HepG2 (cell line): ENCODE results near the gene NAALADL1. TPM values are rescaled to one million over a fixed set of nuclear protein-coding genes. Genes with fewer than 3 reads are reported as not detected.

Source experiments
- ATF5 ChIP-seq: sonication (generic); formaldehyde crosslinking; IDR thresholded peaks from 2 replicates; pipeline ENCODE4 v1.4.0; 2020; ENCODE audit warnings: mild to moderate bottlenecking, low read depth, missing genetic modification reagents
- CREBL2 ChIP-seq: sonication (generic); formaldehyde crosslinking; IDR thresholded peaks from 2 replicates; pipeline ENCODE4 v1.8.1; 2023; ENCODE audit warnings: missing genetic modification reagents, mild to moderate bottlenecking, borderline replicate concordance
- DR1 ChIP-seq: sonication (generic); formaldehyde crosslinking; IDR thresholded peaks from 2 replicates; pipeline ENCODE4 v1.8.0; 2021; ENCODE audit warnings: mild to moderate bottlenecking, missing genetic modification reagents, inconsistent platforms
- FOXK1 ChIP-seq: sonication (generic); formaldehyde crosslinking; IDR thresholded peaks from 2 replicates; pipeline ENCODE4 v1.4.0; 2020; ENCODE audit warnings: low read depth, missing genetic modification reagents, borderline replicate concordance
- GMEB1 ChIP-seq: sonication (generic); formaldehyde crosslinking; IDR thresholded peaks from 2 replicates; pipeline ENCODE4 v1.5.1; 2020; ENCODE audit warnings: missing genetic modification reagents, mild to moderate bottlenecking, borderline replicate concordance
- HINFP ChIP-seq: sonication (generic); formaldehyde crosslinking; IDR thresholded peaks from 2 replicates; pipeline ENCODE4 v1.4.0; 2020; ENCODE audit warnings: low read depth, mild to moderate bottlenecking, missing genetic modification reagents
- HNRNPK ChIP-seq: fragments of 200-400 bp; formaldehyde crosslinking; IDR thresholded peaks from 2 replicates; pipeline ENCODE4 v1.6.1; 2018; ENCODE audit warnings: low read length, low read depth, moderate library complexity, mild to moderate bottlenecking; ENCODE audit not compliant: poor library complexity, severe bottlenecking
- KDM1A ChIP-seq: IDR thresholded peaks from 2 replicates; pipeline ENCODE4 v1.6.1; 2016; ENCODE audit warnings: missing compliant biosample characterization
- STAT6 ChIP-seq: sonication (generic); formaldehyde crosslinking; IDR thresholded peaks from 2 replicates; pipeline ENCODE4 v1.4.0; 2020; ENCODE audit warnings: missing genetic modification reagents, mild to moderate bottlenecking, borderline replicate concordance
- THAP8 ChIP-seq: sonication (generic); formaldehyde crosslinking; IDR thresholded peaks from 2 replicates; pipeline ENCODE4 v1.5.1; 2020; ENCODE audit warnings: missing genetic modification reagents, mild to moderate bottlenecking, borderline replicate concordance
- TMF1 ChIP-seq: sonication (generic); formaldehyde crosslinking; IDR thresholded peaks from 2 replicates; pipeline ENCODE4 v1.8.1; 2022; ENCODE audit warnings: low read depth, missing genetic modification reagents
- ZNF44 ChIP-seq: sonication (generic); formaldehyde crosslinking; IDR thresholded peaks from 2 replicates; pipeline ENCODE4 v1.5.1; 2020; ENCODE audit warnings: mild to moderate bottlenecking, missing genetic modification reagents
- ZNF513 ChIP-seq: sonication (generic); formaldehyde crosslinking; conservative IDR thresholded peaks from 2 replicates; pipeline ENCODE4 v1.5.0; 2020; ENCODE audit warnings: missing genetic modification reagents
- ZNF530 ChIP-seq: sonication (generic); formaldehyde crosslinking; IDR thresholded peaks from 2 replicates; pipeline ENCODE4 v1.5.0; 2020; ENCODE audit warnings: low read depth, mild to moderate bottlenecking, missing genetic modification reagents
- ZNF589 ChIP-seq: sonication (generic); formaldehyde crosslinking; conservative IDR thresholded peaks from 2 replicates; pipeline ENCODE4 v1.8.0; 2022; ENCODE audit warnings: mild to moderate bottlenecking, moderate library complexity, missing genetic modification reagents
- ZNF670 ChIP-seq: sonication (generic); formaldehyde crosslinking; IDR thresholded peaks from 2 replicates; pipeline ENCODE4 v1.8.0; 2022; ENCODE audit warnings: mild to moderate bottlenecking, missing genetic modification reagents, borderline replicate concordance
- ZNF749 ChIP-seq: sonication (generic); formaldehyde crosslinking; IDR thresholded peaks from 2 replicates; pipeline ENCODE4 v1.8.0; 2022; ENCODE audit warnings: mild to moderate bottlenecking, missing genetic modification reagents, moderate library complexity, borderline replicate concordance
- ZSCAN25 ChIP-seq: sonication (generic); formaldehyde crosslinking; IDR thresholded peaks from 2 replicates; pipeline ENCODE4 v1.8.0; 2022; ENCODE audit warnings: mild to moderate bottlenecking, missing genetic modification reagents
- polyA plus RNA-seq, 8 experiments: library from polyadenylated mRNA; depleted of rRNA in 3 of 8; stranded (reverse) in 7 of 8; unstranded in 1 of 8; fragments of >200 nt; fragmentation: Illumina TruSeq in 4 of 8; extraction: Trizol in 4 of 8; gene quantifications; 2 replicates each; pipeline versions ENCODE4 v1.2.1 to v1.2.3, GENCODE V29; 2011 to 2016; ENCODE audit warnings: low read depth in 4 of 8, missing spikeins in 1 of 8, mixed read lengths in 1 of 8; ENCODE audit not compliant: insufficient read depth in 1 of 8
- total RNA-seq, 5 experiments: library from RNA; depleted of rRNA; stranded (reverse); fragments of >200 nt; fragmentation: Illumina TruSeq; extraction: Trizol; gene quantifications; 2 replicates each; pipeline ENCODE4 v1.2.3, GENCODE V29; 2016; ENCODE audit warnings: low read depth in 1 of 5

Gene NAALADL1
- total and polyA plus RNA-seq, 2 of the 13 experiments (the other 11 are each of a cell fraction or from before 2014, with no cell fraction given): 9.3 to 33.9 TPM

GRCh38 chr11:65013888-65014725 lies 44.2 kb downstream of the NAALADL1 start, which contains the start of gene ARL2 (continued):
- no peak for TF ChIP-seq ZNF513
- peak; percentile 69 for TF ChIP-seq GMEB1 (CRISPR knock-in tag)
- TF ChIP-seq HNRNPK: no peak
- TF ChIP-seq CREBL2 (CRISPR knock-in tag): no peak
- TF ChIP-seq DR1: no peak; the same call in 1 of the 2 replicates
- no peak; the same call in 1 of the 2 replicates for TF ChIP-seq TMF1 (CRISPR knock-in tag)
- peak; percentile 92 for TF ChIP-seq ZSCAN25 (CRISPR knock-in tag)
- TF ChIP-seq FOXK1: no peak
- TF ChIP-seq ZNF670 (CRISPR knock-in tag): 0 out of 2 replicates have a peak, but pooled peaks have one; percentile 90
- TF ChIP-seq THAP8 (CRISPR knock-in tag): no peak
- 0 out of 2 replicates have a peak, but pooled peaks have one; percentile 57 for TF ChIP-seq ZNF589 (CRISPR knock-in tag)
- no peak; the same call in 1 of the 2 replicates for TF ChIP-seq STAT6
- TF ChIP-seq ATF5 (CRISPR knock-in tag): 0 out of 2 replicates have a peak, but pooled peaks have one; percentile 57
- no peak for TF ChIP-seq ZNF749 (CRISPR knock-in tag)
- no peak for TF ChIP-seq KDM1A (CRISPR knock-in tag)
- peak; percentile 89; the same call in 1 of the 2 replicates for TF ChIP-seq HINFP
- no peak for TF ChIP-seq ZNF530 (CRISPR knock-in tag)
- 0 out of 2 replicates have a peak, but pooled peaks have one; percentile 58 for TF ChIP-seq ZNF44 (CRISPR knock-in tag)
